NCI-H2107 treated with DMSO at 0.1 percent for 48 hours (cell line): Measurements from ENCODE around the gene LOXHD1.

Experiments used
- DNase-seq: peaks from one replicate; lab custom pipeline; 2025; ENCODE audit not compliant: unreplicated experiment; lab: John Stamatoyannopoulos, UW

The LOXHD1 gene

DNA sequence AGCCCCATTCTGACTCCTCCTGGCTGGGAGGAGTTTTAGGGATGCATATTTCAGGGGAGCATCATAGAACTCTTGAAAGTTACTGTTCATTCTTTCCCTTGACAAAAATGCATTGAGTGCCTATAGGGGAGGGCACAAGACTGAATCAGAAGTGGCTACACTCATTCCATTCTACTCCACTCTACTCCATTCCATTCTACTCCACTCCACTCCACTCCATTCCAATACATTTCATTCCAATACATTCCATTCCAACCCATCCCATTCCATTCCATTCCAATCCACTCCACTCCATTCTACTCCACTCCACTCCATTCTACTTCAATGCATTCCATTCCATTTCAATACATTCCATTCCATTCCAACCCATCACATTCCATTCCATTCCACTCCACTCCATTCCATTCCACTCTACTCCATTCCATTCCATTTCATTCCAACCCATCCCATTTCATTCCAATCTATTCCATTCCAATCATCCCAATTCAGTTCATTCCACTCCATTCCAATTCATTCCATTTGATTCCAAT is 110.8 kb downstream of the LOXHD1 start:
- no peak for DNase-seq

- no peak for DNase-seq
Measured at GRCh38 chr18:46542545-46542944, 114.5 kb downstream of the LOXHD1 start.

- no peak for DNase-seq
Measured at GRCh38 chr18:46541626-46542189, 115.3 kb downstream of the LOXHD1 start.

DNA sequence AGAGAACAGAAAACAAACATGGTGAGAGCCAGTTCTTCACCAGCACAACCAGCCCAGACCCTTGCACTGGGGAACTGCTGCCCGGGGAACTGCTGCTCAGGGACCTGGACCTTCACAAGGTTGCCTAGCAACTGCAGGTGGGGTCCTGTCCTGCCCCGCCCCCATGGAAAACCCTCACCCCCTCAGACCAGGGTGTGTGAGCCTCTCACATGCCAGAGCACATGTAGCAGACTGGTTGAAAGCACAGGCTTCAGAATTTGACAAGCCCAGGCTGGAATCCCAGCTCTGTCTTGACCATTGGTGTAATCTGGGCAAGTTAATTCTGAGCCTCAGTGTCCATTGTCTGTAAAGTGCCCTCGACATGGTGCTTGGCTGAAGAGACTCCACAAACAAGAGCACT is 118.6 kb downstream of the LOXHD1 start:
- DNase-seq, result no peak

DNA sequence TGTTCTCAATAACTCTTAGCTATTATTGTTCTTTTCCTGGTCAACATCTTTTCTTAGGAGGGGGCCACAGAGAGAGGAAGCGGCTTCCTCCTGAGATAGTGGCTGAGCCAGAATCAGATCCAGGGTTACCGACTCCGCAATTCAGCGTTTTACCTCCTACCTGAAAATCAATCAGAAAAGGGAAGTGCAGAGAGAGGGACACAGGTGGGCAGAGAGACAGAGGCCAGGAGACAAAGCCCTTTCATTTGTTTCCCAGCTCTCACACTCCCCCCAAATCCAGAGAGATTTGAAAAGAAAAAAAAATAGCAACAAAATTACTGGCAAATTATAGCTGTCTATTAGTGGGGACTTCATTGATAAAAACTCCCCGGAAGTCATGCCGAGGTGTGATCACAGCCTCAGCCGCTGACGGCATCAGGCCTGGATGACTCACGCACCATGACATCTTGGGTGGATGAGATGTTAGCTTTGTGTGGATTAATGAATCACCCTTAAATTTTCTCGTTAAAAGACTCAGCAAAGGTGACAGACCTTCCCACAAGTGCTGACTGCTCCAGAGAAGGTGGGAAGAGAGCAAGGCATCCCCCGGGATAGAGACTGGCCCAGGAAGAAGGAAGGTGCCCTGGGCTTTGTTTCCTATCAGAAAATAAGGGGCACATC is 120.7 kb downstream of the LOXHD1 start:
- DNase-seq, result no peak

DNA sequence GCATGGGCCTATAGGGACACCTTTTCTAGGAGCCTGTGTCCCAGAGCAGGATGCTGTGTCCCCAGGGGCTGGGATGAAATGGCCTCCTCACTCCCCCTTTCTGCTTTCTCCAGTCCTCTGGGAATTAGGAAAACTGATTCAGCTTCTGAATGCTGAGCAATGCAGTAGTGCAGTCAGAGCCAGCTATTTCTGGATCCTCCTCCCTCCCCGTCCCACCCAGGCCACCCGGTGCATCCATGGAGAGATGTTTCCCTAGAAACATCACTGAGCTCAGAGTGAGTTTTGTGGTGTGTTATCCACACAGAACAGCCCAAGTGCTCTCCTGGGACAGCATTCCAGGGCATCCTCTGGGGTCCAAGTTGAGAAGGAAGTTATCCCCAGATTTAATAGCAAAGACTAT is 125.5 kb downstream of the LOXHD1 start:
- DNase-seq, result no peak

- DNase-seq, result no peak
Measured at GRCh38 chr18:46528037-46528436, 129.0 kb downstream of the LOXHD1 start.

GRCh38 chr18:46519870-46520269 is 137.2 kb downstream of the LOXHD1 start:
- no peak for DNase-seq

GRCh38 chr18:46518438-46518837 is 138.6 kb downstream of the LOXHD1 start:
- peak; percentile 24 for DNase-seq

- DNase-seq, result no peak
Measured at GRCh38 chr18:46516555-46516954, 140.5 kb downstream of the LOXHD1 start.

DNA sequence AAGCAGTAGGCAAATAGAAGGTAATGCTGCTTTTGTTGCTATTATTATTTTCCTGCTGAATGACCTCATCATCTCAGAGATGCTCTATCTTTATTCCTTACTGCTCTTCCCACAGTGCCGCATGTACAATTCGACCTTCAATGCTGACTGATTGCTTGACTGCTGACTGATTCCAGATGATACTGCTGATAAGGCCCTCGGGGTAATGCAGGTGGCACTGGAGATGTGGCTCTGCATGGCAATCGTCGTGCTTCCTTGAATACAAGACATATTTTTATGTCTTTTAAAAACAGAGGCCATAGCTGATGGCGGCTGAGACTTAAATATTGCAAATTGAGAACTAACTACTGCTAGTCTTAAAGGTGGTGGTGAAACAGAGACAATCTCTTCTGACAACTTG is 146.6 kb downstream of the LOXHD1 start:
- no peak for DNase-seq

DNA sequence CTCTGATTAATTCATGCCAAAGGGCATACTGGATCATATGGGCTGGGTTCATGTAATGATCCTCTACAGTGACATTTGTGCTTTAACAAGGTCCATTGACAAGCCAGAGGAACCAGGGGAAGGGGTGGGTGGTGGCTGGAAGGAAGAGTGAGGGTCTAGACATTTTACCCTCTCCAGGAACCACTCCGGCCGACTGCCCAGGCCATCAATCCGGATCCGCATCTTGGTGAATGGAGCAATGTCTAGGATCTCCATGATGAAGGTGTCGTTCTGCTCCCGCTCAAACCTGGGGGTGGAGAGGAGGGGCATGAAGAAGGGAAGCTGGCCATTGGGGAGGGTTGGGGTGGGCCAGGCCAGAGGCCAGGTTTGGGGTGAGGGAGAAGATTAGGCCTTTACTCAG is 147.5 kb downstream of the LOXHD1 start:
- no peak for DNase-seq

DNA sequence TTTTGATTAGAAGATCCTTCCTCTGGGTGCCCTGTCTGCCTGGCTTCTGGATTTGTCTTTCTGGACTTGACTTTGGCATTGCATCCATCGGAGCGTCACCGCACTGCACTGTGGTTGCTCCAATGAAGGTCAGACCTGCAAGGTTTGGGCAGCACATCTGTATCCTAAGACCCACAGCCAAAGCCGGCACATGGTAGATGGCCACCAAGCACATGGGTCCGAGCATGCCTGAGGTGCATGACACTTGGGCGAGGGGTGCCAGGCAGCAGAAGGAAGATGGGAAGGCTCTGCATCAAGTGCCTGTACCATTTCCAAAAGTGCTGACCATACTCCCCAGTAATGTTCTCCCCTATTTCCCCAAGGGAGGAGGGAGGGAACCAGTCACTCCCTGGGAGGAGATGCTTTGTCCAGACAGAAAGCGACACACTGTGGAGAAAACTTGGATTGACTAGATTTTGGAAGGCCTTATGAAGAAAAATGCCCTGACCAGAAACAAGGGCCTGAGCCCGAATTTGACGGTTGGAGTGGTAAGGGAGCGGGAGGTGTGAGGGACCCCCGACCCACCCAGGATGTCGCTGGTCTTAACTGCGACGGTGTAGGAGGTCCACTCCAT is 149.9 kb downstream of the LOXHD1 start:
- no peak for DNase-seq

DNA sequence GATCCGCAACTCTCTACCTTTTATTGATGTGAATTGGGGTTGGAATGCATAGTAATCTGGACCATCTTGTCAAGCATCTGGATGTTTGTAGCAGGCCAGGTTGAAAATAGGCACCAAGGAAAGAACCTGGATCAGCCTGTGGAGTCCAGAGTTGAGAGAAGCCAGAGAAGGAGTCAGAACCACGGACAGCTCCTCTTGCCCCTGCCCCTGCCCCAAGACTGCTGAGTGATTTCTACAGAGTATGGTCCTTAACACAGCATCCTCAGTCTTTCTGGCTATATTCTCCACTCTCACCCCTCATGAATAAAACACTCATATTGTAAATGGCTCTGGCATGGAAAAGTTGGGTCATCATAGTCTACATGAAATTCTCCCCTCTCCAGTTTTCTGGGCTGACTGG is 154.6 kb downstream of the LOXHD1 start:
- no peak for DNase-seq

- DNase-seq, result no peak
Measured at GRCh38 chr18:46497129-46497528, 159.9 kb downstream of the LOXHD1 start.

- no peak for DNase-seq
Measured at GRCh38 chr18:46488471-46489213, 168.4 kb downstream of the LOXHD1 start.

- peak; percentile 63 for DNase-seq
Measured at GRCh38 chr18:46485675-46486194, 171.3 kb downstream of the LOXHD1 start.

DNA sequence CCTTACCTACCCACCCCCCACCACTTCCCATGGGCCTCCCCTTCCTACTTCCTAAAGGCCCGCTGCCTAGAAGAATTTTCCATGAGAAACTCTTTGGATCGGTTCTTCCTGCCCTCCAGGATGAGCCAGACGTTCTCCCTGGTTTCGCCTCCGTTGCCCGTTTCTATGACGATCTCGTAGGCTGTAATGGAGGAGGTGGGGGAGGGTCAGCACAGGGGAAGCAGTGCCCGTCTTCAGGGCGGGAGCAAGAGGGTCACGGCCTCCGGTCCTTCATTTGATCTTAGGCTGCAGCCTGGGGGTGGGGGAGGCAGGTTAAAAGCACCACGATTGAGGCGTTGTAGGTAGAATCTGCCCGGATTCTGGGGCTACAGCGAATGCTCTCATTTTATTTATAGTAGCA is 172.0 kb downstream of the LOXHD1 start:
- no peak for DNase-seq

DNA sequence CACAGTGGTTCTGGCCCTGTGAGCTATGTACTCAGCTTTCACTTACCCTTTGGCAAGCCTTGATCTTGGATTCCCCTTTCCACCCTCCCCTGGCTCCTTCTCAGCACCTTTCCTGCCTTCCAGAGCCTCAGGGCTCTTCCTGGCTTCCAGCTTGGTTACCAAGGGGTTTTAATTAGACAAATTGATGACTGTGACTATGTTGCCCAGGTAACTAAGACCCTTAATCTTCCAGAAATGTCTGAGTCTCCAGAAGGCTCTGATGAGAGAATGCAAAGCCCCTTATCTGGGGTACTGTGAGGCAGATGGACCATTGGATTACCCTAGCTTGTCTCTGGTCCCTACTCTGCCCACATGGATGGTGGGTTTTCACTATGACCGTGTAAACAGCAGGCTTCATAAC is 174.2 kb downstream of the LOXHD1 start:
- no peak for DNase-seq

- DNase-seq, result no peak
Measured at GRCh38 chr18:46481847-46482245, 175.2 kb downstream of the LOXHD1 start.

DNA sequence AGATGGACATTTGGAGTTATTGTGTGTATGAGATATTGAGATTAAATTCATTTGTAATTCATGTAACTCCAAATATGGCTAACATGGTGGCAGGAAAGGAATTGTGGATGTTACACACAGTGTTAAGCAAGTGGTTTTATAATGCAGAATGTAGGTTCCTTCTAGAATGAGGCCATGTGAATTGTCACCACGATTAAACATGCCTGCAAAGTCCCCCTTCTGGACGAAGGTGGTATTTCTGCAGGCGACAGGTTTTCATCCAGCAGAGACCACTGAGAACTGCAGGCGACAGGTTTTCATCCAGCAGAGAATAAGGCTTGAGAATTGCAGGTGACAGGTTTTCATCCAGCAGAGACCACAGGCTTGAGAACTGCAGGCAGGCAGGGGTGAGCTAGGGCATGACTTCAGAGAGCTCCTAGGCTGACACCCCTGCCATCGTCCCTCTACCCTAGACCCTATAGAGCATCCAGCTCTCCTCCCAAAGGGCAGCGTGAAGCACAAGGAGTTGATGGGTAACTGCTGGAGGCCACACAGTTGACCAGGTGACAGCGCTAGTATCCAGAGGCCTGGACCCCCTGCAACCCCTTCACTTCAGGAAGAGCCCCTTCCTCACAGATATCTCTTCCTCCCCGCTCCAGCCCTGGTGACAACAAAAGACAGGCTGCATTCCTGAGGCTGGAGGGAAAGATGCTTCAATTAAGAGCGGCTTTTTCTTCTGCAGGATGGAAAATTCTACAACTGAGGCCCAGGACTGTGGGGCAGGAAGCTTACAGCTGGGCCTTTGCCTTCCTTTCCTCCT is 175.8 kb downstream of the LOXHD1 start:
- peak; percentile 34 for DNase-seq
